H1 (cell line): ENCODE measurements around the gene NEDD4L. TPM values are rescaled to one million over a fixed set of nuclear protein-coding genes. Genes with fewer than 3 reads are reported as not detected.

Experiments
- CTCF ChIA-PET: fragments of 300-600 bp; sonication (Branson Sonifier 250); formaldehyde crosslinking; loops from one replicate; lab custom pipeline; 2021; ENCODE audit not compliant: partially characterized antibody; lab: Charles Lee
- POLR2A ChIA-PET: fragments of 300-600 bp; sonication (Branson Sonifier 250); formaldehyde crosslinking; loops from one replicate; lab custom pipeline; 2021; ENCODE audit warnings: inconsistent platforms; ENCODE audit not compliant: partially characterized antibody; lab: Charles Lee
- DNase-seq, 2 experiments: peaks; one replicate each; pipeline versions ENCODE4 v3.0.0 to v3.0.0-alpha.2; 2010 to 2022; ENCODE audit warnings: low spot score in 2 of 2, low read depth in 1 of 2, mixed read lengths in 1 of 2
- FAIRE-seq: peaks from 2 replicates; lab custom pipeline; 2011; peaks lifted over from hg19 to GRCh38; lab: Jason Lieb, UNC
- H2AFZ ChIP-seq: 2 replicates; pipeline ENCODE4 v1.8.1; 2012; ENCODE audit warnings: low read length, inconsistent platforms
- H2AK5ac ChIP-seq: 2 replicates; pipeline ENCODE4 v1.6.1; 2013; ENCODE audit warnings: low read depth, low read length
- H2BK120ac ChIP-seq: replicated peaks from 2 replicates; pipeline ENCODE3; 2013; ENCODE audit warnings: low read depth, low read length, inconsistent platforms
- H2BK12ac ChIP-seq: 2 replicates; pipeline ENCODE4 v1.6.1; 2013; ENCODE audit warnings: low read depth, low read length
- H2BK15ac ChIP-seq: 2 replicates; pipeline ENCODE4 v1.6.1; 2013; ENCODE audit warnings: low read length
- H2BK20ac ChIP-seq: 2 replicates; pipeline ENCODE4 v1.6.1; 2013; ENCODE audit warnings: low read length
- H2BK5ac ChIP-seq: 2 replicates; pipeline ENCODE4 v1.6.1; 2013; ENCODE audit warnings: low read depth, low read length
- H3K14ac ChIP-seq: 2 replicates; pipeline ENCODE4 v1.6.1; 2013; ENCODE audit warnings: inconsistent platforms; ENCODE audit not compliant: insufficient read length
- H3K18ac ChIP-seq: 2 replicates; pipeline ENCODE4 v1.6.1; 2013; ENCODE audit warnings: low read length; ENCODE audit errors: extremely low read depth
- H3K23ac ChIP-seq: 2 replicates; pipeline ENCODE4 v1.6.1; 2013; ENCODE audit warnings: inconsistent platforms; ENCODE audit not compliant: insufficient read length
- H3K23me2 ChIP-seq: 2 replicates; pipeline ENCODE4 v1.6.1; 2013; ENCODE audit warnings: low read depth, low read length
- H3K27ac ChIP-seq: 2 replicates; pipeline ENCODE4 v1.6.1; 2011; ENCODE audit warnings: low read depth, low read length, inconsistent platforms
- H3K27me3 ChIP-seq, 4 experiments: replicated peaks in 1 of 4; 1 replicate in 1 of 4; 2 replicates in 3 of 4; pipeline versions ENCODE4 v1.6.1 to v1.8.1; 2011 to 2013; ENCODE audit warnings: low read length in 3 of 4, mild to moderate bottlenecking in 3 of 4, inconsistent platforms in 2 of 4, mixed read lengths in 2 of 4, moderate library complexity in 1 of 4; ENCODE audit not compliant: control insufficient read depth in 3 of 4, insufficient read depth in 3 of 4; ENCODE audit errors: extremely low read depth in 1 of 4
- H3K36me3 ChIP-seq, 4 experiments: 2 replicates each; pipeline versions ENCODE4 v1.6.1 to v1.8.1; 2011 to 2013; ENCODE audit warnings: mild to moderate bottlenecking in 4 of 4, low read length in 3 of 4, moderate library complexity in 2 of 4, control low read depth in 1 of 4, inconsistent platforms in 1 of 4; ENCODE audit not compliant: insufficient read depth in 4 of 4, control insufficient read depth in 2 of 4
- H3K4ac ChIP-seq: replicated peaks from 2 replicates; pipeline ENCODE3; 2013; ENCODE audit warnings: low read length, low read depth, mixed read lengths, inconsistent platforms; ENCODE audit not compliant: insufficient read length
- H3K4me1 ChIP-seq, 4 experiments: replicated peaks in 1 of 4; 1 replicate in 1 of 4; 2 replicates in 3 of 4; pipeline versions ENCODE4 v1.6.1 to v1.8.1; 2011 to 2013; ENCODE audit warnings: low read length in 3 of 4, inconsistent platforms in 2 of 4, mixed read lengths in 1 of 4; ENCODE audit not compliant: insufficient read depth in 4 of 4, control insufficient read depth in 3 of 4
- H3K4me2 ChIP-seq, 2 experiments: 2 replicates each; pipeline versions ENCODE4 v1.6.1 to v1.8.1; 2011 to 2013; ENCODE audit warnings: low read depth in 2 of 2, low read length in 2 of 2, control low read depth in 1 of 2, inconsistent platforms in 1 of 2, mild to moderate bottlenecking in 1 of 2; ENCODE audit not compliant: insufficient read depth in 1 of 2
- H3K4me3 ChIP-seq, 4 experiments: fragments of 200-600, 300-600 bp in 1 of 4; sonication (generic), shearing (Covaris generic), sonication (Bioruptor Twin) in 1 of 4; 2 replicates each; pipeline versions ENCODE4 v1.5.1 to v1.8.1; 2011 to 2016; ENCODE audit warnings: low read length in 4 of 4, low read depth in 3 of 4, control low read depth in 2 of 4, inconsistent platforms in 2 of 4, mild to moderate bottlenecking in 2 of 4, mixed read lengths in 1 of 4, moderate library complexity in 1 of 4; ENCODE audit not compliant: insufficient read depth in 2 of 4; ENCODE audit errors: extremely low read depth in 1 of 4
- H3K56ac ChIP-seq: replicated peaks from 2 replicates; pipeline ENCODE3; 2013; ENCODE audit warnings: low read depth, mild to moderate bottlenecking, mixed read lengths, low read length, inconsistent platforms; ENCODE audit not compliant: insufficient read length
- H3K79me1 ChIP-seq: 2 replicates; pipeline ENCODE4 v1.6.1; 2013; ENCODE audit warnings: low read depth, low read length, control low read depth
- H3K79me2 ChIP-seq, 2 experiments: 2 replicates each; pipeline versions ENCODE4 v1.6.1 to v1.8.1; 2012 to 2013; ENCODE audit warnings: low read length in 2 of 2, mild to moderate bottlenecking in 2 of 2, inconsistent platforms in 1 of 2; ENCODE audit not compliant: insufficient read depth in 2 of 2, control insufficient read depth in 1 of 2
- H3K9ac ChIP-seq, 4 experiments: replicated peaks in 1 of 4; 1 replicate in 1 of 4; 2 replicates in 3 of 4; pipeline versions ENCODE4 v1.6.1 to v1.8.1; 2011 to 2013; ENCODE audit warnings: low read depth in 3 of 4, low read length in 3 of 4, control low read depth in 2 of 4, mild to moderate bottlenecking in 2 of 4, moderate library complexity in 2 of 4, inconsistent platforms in 1 of 4; ENCODE audit errors: extremely low read depth in 1 of 4
- H3K9me3 ChIP-seq, 2 experiments: 2 replicates each; pipeline versions ENCODE4 v1.6.1 to v1.8.1; 2012 to 2013; ENCODE audit warnings: mild to moderate bottlenecking in 2 of 2, moderate library complexity in 2 of 2, control low read depth in 1 of 2, inconsistent platforms in 1 of 2, low read depth in 1 of 2, low read length in 1 of 2, mixed read lengths in 1 of 2; ENCODE audit not compliant: insufficient read depth in 2 of 2
- H4K20me1 ChIP-seq, 2 experiments: replicated peaks in 1 of 2; 2 replicates each; pipeline versions ENCODE3 to v1.8.1; 2011 to 2013; ENCODE audit warnings: inconsistent platforms in 2 of 2, low read length in 2 of 2, mild to moderate bottlenecking in 1 of 2; ENCODE audit not compliant: insufficient read depth in 2 of 2, control insufficient read depth in 1 of 2
- H4K5ac ChIP-seq: 2 replicates; pipeline ENCODE4 v1.6.1; 2013; ENCODE audit warnings: low read length, low read depth, mixed read lengths, inconsistent platforms; ENCODE audit not compliant: insufficient read length
- H4K8ac ChIP-seq: 2 replicates; pipeline ENCODE4 v1.8.0; 2013; ENCODE audit warnings: mild to moderate bottlenecking, moderate library complexity, low read length, inconsistent platforms; ENCODE audit not compliant: insufficient read depth; ENCODE audit errors: extremely low read depth
- H4K91ac ChIP-seq: replicated peaks from 2 replicates; pipeline ENCODE3; 2013; ENCODE audit warnings: low read length, mixed read lengths, inconsistent platforms; ENCODE audit not compliant: insufficient read length
- JUND ChIP-seq: IDR thresholded peaks from 2 replicates; pipeline ENCODE4 v1.6.1; 2011; ENCODE audit warnings: mild to moderate bottlenecking, improper control_type of control experiment, low read length
- RNF2 ChIP-seq: fragments of 200-900, 300-1000 bp; sonication (generic); IDR thresholded peaks from 2 replicates; pipeline ENCODE4 v1.7.1; 2016; ENCODE audit warnings: borderline replicate concordance, low read depth, mild to moderate bottlenecking, antibody characterized with exemption, low read length; ENCODE audit not compliant: poor library complexity, severe bottlenecking; ENCODE audit errors: missing control alignments
- WGBS, 2 experiments: shearing (Covaris generic) in 1 of 2; methylation state at CpG; one replicate each; pipeline versions ENCODE4 v1.1.6 to v1.1.7; 2013 to 2015; ENCODE audit warnings: low lambda C conversion rate in 2 of 2, mixed read lengths in 2 of 2, inconsistent platforms in 1 of 2, low coverage in 1 of 2, missing lambda C conversion rate in 1 of 2; ENCODE audit not compliant: insufficient replicate concordance in 2 of 2, insufficient coverage in 1 of 2, insufficient read length in 1 of 2; ENCODE audit errors: extremely low coverage in 1 of 2, missing lambda C conversion rate in 1 of 2; 5-methylcytosine and 5-hydroxymethylcytosine counted together
- polyA plus RNA-seq, 7 experiments: library from polyadenylated mRNA; depleted of rRNA in 3 of 7; stranded (reverse) in 5 of 7; unstranded in 2 of 7; fragments of >200 nt in 5 of 7; fragments of 200-250 nt in 2 of 7; gene quantifications; 1 replicate in 5 of 7; 2 replicates in 1 of 7; 4 replicates in 1 of 7; pipeline versions ENCODE4 v1.2.1 to v1.2.3, GENCODE V29; 2011 to 2013; ENCODE audit warnings: missing spikeins in 2 of 7, mixed read lengths in 2 of 7
- total RNA-seq: library from RNA; stranded (reverse); fragmentation: NEBNext Ultra II Directional; extraction: Animal tissue kit (Norgen Biotek cat#: 25700); gene quantifications from 2 replicates; pipeline ENCODE4 v1.2.1, GENCODE V29; 2021

NEDD4L gene
- total and polyA plus RNA-seq, 2 of the 8 experiments (the other 6 are each of a cell fraction or from before 2014, with no cell fraction given): 37.3 to 69.8 TPM

DNA sequence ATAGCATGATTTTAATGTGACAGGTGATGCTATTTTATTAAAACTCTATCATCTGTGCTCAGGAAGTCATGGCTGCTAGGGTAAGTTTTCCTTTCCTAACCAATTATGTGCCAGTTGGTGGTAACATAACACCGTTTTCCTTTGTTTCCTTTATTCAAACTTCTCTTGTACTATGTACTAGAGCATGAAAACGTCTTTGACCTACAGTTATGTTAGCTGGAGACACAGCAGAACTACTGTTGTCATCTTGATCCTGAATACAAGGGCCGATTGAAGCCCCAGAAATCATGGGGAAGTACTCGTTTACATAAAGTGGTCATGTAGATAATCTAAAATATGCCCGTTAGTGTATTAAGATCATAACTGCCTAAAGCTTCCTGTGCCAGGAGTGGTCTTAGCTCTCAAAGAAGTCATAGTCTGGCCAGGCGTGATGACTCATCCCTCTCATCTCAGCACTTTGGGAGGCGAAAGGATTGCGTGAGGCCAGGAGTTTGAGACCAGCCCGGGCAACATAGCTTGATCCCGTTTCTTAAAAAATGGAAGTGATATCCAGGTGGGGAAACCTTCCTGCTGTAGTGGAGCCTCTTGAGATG is 20.5 kb downstream of the NEDD4L start:
- H3K79me1 ChIP-seq: peaks cover 10% of the 10 kb centered on the region; the same call in 1 of the 2 replicates
- FAIRE-seq: no peak
- no peak overlapping the region for H3K18ac ChIP-seq
- H2BK15ac ChIP-seq: no peak overlapping the region
- no peak for DNase-seq
- H2AK5ac ChIP-seq: no peak overlapping the region
- H3K14ac ChIP-seq: no peak overlapping the region
- H3K4ac ChIP-seq: no peak overlapping the region
- no peak overlapping the region for H2BK5ac ChIP-seq
- POLR2A ChIA-PET: interaction anchor here (1.0 to 1.2 kb wide), 2 partner anchors 10 to 16 kb away, joined by 3 to 6 read pairs; no protein-coding TSS in a partner anchor
- H3K4me1 ChIP-seq: peaks cover 3 to 6% (median 4%) of the 10 kb centered on the region in 4 experiments; a peak in 4 of 7 replicates
- no peak overlapping the region for H2BK12ac ChIP-seq
- H3K79me2 ChIP-seq: peaks cover 4 to 68% of the 10 kb centered on the region in 2 experiments; a peak in 3 of 4 replicates
- H4K20me1 ChIP-seq: peaks cover 5 to 13% of the 10 kb centered on the region in 2 experiments
- CTCF ChIA-PET: interaction anchor here (0.6 to 1.9 kb wide), 7 partner anchors 10 to 57 kb away, joined by 3 to 9 read pairs (median 3); partner anchors contain the start of gene NEDD4L
- H4K5ac ChIP-seq: no peak overlapping the region
- WGBS, 2 experiments: 83% methylated on average over 10 of the region's 10 CpGs; no CpG with 5 or more reads in 1 of the 2 experiments
- H3K9ac ChIP-seq: no peak overlapping the region
- no peak overlapping the region for H2BK120ac ChIP-seq
- H3K56ac ChIP-seq: no peak overlapping the region
- no peaks in the 10 kb centered on the region for H3K9me3 ChIP-seq
- no peak overlapping the region for H4K91ac ChIP-seq
- TF ChIP-seq RNF2: no peak
- TF ChIP-seq JUND: 0 out of 2 replicates have a peak, but pooled peaks have one; percentile 8
- TF ChIP-seq, all 59 proteins: peak for 1
- Histone ChIP-seq H2BK20ac (no peak overlapping the region), H3K4me3 (no peak overlapping the region), H3K23ac (no peak overlapping the region), H3K27me3 (no peaks in the 10 kb centered on the region), H3K27ac (no peak overlapping the region), H3K23me2 (no peaks in the 10 kb centered on the region), H4K8ac (no peak overlapping the region), H3K36me3 (no peaks in the 10 kb centered on the region), H2AFZ (no peak overlapping the region), H3K4me2 (no peak overlapping the region)
